HG02840 (cell line): ENCODE data around the gene INF2.

Experiments
- ATAC-seq: cut with Tn5 transposase; IDR thresholded peaks from one replicate; pipeline ENCODE4 v1.9.1; 2021; ENCODE audit warnings: mild to moderate bottlenecking, moderate library complexity, moderate number of reproducible peaks; ENCODE audit not compliant: unreplicated experiment, low FRiP score

The INF2 gene

GRCh38 chr14:104731320-104732294 lies 42.2 kb downstream of the INF2 start:
- ATAC-seq: no peak

GRCh38 chr14:104732355-104732804 lies 43.0 kb downstream of the INF2 start:
- no peak for ATAC-seq

GRCh38 chr14:104732931-104733681 lies 43.7 kb downstream of the INF2 start:
- no peak for ATAC-seq

GRCh38 chr14:104734051-104734587 lies 44.7 kb downstream of the INF2 start:
- no peak for ATAC-seq

GRCh38 chr14:104734601-104734990 lies 45.2 kb downstream of the INF2 start:
- no peak for ATAC-seq

GRCh38 chr14:104734991-104735779 lies 45.8 kb downstream of the INF2 start:
- ATAC-seq: no peak

GRCh38 chr14:104735830-104736642 lies 46.6 kb downstream of the INF2 start:
- no peak for ATAC-seq

GRCh38 chr14:104738375-104739019 lies 49.1 kb downstream of the INF2 start:
- ATAC-seq: no peak

GRCh38 chr14:104739026-104739425 lies 49.6 kb downstream of the INF2 start:
- ATAC-seq: no peak

GRCh38 chr14:104739546-104740516 lies 50.4 kb downstream of the INF2 start:
- ATAC-seq: no peak

- ATAC-seq: no peak
Observed at GRCh38 chr14:104741108-104741802, 51.8 kb downstream of the INF2 start.

GRCh38 chr14:104741803-104742251 lies 52.4 kb downstream of the INF2 start:
- ATAC-seq: no peak

- no peak for ATAC-seq
Observed at GRCh38 chr14:104742586-104743455, 53.4 kb downstream of the INF2 start.

- ATAC-seq: no peak
Observed at GRCh38 chr14:104743461-104744380, 54.3 kb downstream of the INF2 start.

GRCh38 chr14:104744484-104744883 lies 55.1 kb downstream of the INF2 start:
- ATAC-seq: no peak
